Activated naive CD4-positive, alpha-beta T cell treated with anti-CD3 and anti-CD28 coated beads, Interleukin-2, amount 50 U/mL, for 24 hours (primary cell): ENCODE results near the gene BTRC.

Source experiments
- H3K27ac Mint-ChIP-seq: one replicate; pipeline ENCODE4 v1.8.0; 2021; ENCODE audit warnings: mild to moderate bottlenecking, mixed read lengths
- H3K27me3 Mint-ChIP-seq: one replicate; pipeline ENCODE4 v1.8.0; 2021; ENCODE audit warnings: mixed read lengths
- H3K36me3 Mint-ChIP-seq: one replicate; pipeline ENCODE4 v1.8.0; 2021; ENCODE audit warnings: mixed read lengths
- H3K4me1 Mint-ChIP-seq: one replicate; pipeline ENCODE4 v1.8.0; 2021; ENCODE audit warnings: mixed read lengths
- H3K4me3 Mint-ChIP-seq: one replicate; pipeline ENCODE4 v1.8.0; 2021; ENCODE audit warnings: mild to moderate bottlenecking, mixed read lengths
- H3K9me3 Mint-ChIP-seq: one replicate; pipeline ENCODE4 v1.8.0; 2021; ENCODE audit warnings: mixed read lengths

BTRC gene

DNA sequence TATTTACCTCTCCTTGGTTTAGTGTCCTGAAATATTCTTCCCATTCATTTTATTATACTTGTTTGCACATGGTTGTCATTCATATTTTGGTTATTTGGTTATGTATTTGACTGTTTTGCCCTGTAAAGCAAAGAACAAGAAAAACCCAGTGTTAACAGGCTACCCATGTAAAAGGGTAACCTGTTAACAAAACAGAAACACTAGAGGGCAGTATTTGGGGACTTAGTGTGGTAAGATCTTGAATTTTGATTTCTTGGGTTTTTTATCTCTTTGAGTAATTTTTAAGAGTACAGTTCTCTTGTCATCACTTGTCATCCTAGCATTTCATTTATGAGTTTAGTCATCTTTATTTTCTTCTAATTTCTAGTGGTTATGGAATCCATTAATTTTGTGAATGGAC lies 182.8 kb downstream of the BTRC start:
- H3K4me3 Mint-ChIP-seq, result no peak overlapping the region
- no peaks in the 10 kb centered on the region for H3K4me1 Mint-ChIP-seq
- no peaks in the 10 kb centered on the region for H3K27me3 Mint-ChIP-seq
- no peak overlapping the region for H3K27ac Mint-ChIP-seq
- H3K36me3 Mint-ChIP-seq, result peaks cover 10% of the 10 kb centered on the region
- H3K9me3 Mint-ChIP-seq, result no peaks in the 10 kb centered on the region

DNA sequence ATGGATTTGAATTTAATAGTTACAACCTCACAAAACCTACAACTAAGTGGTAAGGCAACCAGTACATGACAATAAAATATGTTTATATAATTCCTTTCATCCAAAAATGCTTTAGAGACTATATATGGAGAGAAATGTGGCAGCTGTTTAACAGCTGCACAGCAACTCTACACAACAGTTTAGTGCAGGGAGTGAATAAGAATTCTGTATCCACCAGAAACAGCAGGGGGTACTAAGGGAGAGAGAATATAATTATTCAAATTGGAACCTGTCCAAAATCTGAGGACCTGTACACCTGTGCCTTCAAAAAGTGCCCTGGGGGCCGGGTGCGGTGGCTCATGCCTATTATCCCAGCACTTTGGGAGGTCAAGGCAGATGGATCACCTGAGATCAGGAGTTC lies 184.5 kb downstream of the BTRC start:
- Mint-ChIP-seq H3K36me3 (peaks cover 12% of the 10 kb centered on the region), H3K4me3 (no peak overlapping the region), H3K27ac (no peak overlapping the region), H3K4me1 (no peaks in the 10 kb centered on the region), H3K27me3 (no peaks in the 10 kb centered on the region), H3K9me3 (no peaks in the 10 kb centered on the region)

DNA sequence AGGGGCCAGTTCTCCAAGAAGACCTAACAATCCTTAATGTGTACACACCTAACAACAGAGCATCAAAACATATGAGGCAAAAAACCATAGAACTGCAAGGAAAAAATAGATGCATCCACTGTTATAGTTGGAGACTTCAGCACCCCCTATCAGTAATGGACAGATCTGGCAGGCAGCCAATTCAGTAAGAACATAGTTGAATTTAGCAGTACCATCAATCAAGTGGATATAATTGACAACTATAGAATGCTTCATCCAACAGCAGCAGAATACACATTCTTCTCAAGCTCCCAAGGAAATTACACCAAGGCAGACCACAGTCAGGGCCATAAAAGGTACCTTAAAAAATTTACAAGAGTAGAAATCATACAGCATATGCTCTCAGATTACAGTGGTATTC lies 191.9 kb downstream of the BTRC start:
- Mint-ChIP-seq H3K27me3 (no peaks in the 10 kb centered on the region), H3K36me3 (peaks cover 5% of the 10 kb centered on the region), H3K9me3 (no peaks in the 10 kb centered on the region), H3K4me1 (no peaks in the 10 kb centered on the region), H3K27ac (no peak overlapping the region), H3K4me3 (no peak overlapping the region)

DNA sequence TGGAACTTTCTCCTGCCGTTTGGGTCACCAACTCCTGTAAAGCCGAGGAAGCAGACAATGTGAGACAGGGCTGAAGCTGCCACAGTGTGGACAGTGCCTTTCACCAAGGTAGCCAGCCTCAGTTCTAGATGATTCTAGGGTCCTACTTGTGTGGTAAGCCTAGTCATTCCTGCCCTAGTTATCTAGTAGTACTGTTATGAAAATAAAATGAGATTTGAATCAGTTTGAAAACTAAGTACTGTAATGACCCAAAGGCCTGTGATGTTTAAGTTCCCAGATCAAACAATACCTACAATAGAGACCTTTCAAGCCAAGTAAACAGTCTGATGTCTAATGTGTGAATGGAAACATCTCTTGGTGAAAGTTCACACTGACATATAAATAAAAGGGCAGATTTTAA lies 197.0 kb downstream of the BTRC start:
- no peaks in the 10 kb centered on the region for H3K27me3 Mint-ChIP-seq
- peaks cover 12% of the 10 kb centered on the region for H3K36me3 Mint-ChIP-seq
- H3K4me3 Mint-ChIP-seq, result no peak overlapping the region
- H3K4me1 Mint-ChIP-seq, result no peaks in the 10 kb centered on the region
- no peak overlapping the region for H3K27ac Mint-ChIP-seq
- no peaks in the 10 kb centered on the region for H3K9me3 Mint-ChIP-seq

DNA sequence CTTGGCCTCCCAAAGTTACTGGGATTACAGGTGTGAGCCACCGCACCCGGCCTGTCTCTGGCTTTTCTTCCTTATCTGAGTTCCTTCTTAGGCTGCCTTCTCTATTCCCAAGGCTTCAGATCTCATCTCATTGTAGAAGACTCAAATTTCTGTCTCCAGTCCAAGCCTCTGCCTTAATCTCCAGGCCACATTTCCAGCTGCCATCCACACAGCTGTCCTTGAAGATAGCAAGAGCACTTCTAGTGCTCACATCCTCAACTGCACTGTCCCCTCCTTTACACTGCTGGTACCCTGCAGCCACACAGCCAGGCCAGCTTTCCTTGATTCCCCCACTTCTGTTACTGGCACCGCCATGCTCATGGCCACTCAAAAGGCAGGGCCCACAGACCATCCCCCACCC lies 198.5 kb downstream of the BTRC start:
- no peak overlapping the region for H3K4me3 Mint-ChIP-seq
- H3K27ac Mint-ChIP-seq, result no peak overlapping the region
- H3K36me3 Mint-ChIP-seq, result peaks cover 12% of the 10 kb centered on the region
- H3K9me3 Mint-ChIP-seq, result no peaks in the 10 kb centered on the region
- H3K4me1 Mint-ChIP-seq, result no peaks in the 10 kb centered on the region
- H3K27me3 Mint-ChIP-seq, result no peaks in the 10 kb centered on the region

DNA sequence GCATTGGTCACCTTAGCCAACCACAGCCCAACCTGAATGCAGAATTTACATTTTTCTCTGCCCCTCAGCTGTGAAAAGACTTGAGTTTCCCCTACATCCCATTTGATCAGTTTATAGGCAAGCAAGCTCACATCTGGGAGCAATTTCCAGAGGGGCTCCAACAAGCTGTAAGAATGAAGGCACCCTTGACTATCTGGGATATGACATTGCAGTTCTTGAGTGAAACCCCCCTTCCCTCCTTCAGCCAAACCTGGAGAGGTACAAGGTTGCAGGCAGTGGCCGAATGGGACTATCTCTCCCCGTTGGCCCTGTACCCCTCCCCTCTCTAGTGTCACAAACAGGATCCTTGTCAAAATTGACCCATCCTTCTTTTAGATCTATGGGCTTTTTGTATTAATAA lies 203.6 kb downstream of the BTRC start:
- H3K4me3 Mint-ChIP-seq, result no peak overlapping the region
- peaks cover 17% of the 10 kb centered on the region for H3K4me1 Mint-ChIP-seq
- no peak overlapping the region for H3K27ac Mint-ChIP-seq
- H3K9me3 Mint-ChIP-seq, result no peaks in the 10 kb centered on the region
- peaks cover 5% of the 10 kb centered on the region for H3K36me3 Mint-ChIP-seq
- H3K27me3 Mint-ChIP-seq, result no peaks in the 10 kb centered on the region

DNA sequence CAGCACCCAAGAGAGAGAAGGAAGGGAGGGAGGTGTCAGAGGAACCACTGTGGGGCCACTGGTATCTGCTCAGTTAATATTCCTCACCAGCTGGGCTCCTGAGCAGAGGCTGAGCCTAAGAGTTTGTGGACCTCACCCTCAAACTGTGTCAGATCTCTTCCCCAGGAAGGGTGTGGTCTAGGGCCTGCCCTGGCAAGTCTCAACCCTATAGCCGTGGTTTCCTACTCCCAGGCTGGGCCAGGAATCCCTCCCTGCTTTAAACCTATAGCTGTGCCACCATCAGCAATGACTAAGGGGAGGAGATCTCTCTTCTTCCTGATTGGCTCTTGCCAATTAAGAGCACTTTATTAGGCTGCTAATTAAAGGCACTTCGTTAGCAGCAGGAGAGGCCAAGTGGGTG lies 204.2 kb downstream of the BTRC start:
- no peak overlapping the region for H3K27ac Mint-ChIP-seq
- H3K36me3 Mint-ChIP-seq, result peaks cover 3% of the 10 kb centered on the region
- H3K4me1 Mint-ChIP-seq, result peaks cover 17% of the 10 kb centered on the region

DNA sequence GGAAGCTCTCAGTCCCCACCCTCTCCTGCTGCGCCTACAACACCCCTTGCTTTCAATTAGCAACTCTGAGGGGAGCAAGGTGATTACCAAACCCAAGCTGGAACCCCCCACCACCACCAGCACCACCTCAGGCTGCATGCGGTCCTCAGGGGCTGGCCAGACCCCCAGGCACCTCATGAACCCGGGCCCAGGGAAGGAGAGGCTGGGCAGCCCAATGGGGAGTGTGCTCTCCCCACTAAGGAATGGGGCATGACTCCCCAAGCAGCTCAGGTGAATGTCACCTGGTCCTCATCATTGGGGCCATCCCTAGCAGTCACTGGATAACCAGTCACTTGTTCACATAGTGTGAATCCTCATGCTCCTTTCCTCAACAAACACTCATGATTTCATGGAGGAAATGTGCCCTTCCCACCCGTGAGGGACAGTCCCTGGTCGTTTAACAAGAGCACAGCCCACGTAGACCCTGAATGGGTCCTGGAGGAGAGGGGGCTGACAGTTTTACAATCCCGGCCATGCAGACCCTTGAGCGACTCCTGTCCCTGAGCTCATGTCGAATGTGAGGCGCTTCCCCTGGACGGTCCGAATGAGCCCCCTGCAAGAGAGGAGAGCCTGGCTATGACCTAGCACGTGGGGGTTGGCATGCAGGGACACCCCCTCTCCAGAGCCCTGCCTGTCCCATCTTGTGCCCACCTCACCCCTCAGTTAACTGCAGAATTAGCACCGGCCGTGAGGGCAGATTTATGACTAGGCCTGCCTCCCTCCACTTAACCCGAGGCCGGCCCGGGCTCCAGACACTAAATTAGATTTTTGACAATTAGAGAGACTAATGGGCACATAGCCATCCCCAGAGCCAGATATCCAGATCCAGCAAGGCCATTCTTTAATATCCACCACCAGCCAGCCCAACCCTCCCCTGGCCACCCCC lies 205.0 kb downstream of the BTRC start:
- H3K4me1 Mint-ChIP-seq, result peaks cover 17% of the 10 kb centered on the region
- no peak overlapping the region for H3K4me3 Mint-ChIP-seq
- H3K36me3 Mint-ChIP-seq, result no peaks in the 10 kb centered on the region
- H3K27ac Mint-ChIP-seq, result no peak overlapping the region
- H3K9me3 Mint-ChIP-seq, result no peaks in the 10 kb centered on the region
- peaks cover 2% of the 10 kb centered on the region for H3K27me3 Mint-ChIP-seq

More for the DNA sequence above, 204.2 kb downstream of the BTRC start:
- no peaks in the 10 kb centered on the region for H3K9me3 Mint-ChIP-seq
- H3K27me3 Mint-ChIP-seq, result no peaks in the 10 kb centered on the region
- no peak overlapping the region for H3K4me3 Mint-ChIP-seq

DNA sequence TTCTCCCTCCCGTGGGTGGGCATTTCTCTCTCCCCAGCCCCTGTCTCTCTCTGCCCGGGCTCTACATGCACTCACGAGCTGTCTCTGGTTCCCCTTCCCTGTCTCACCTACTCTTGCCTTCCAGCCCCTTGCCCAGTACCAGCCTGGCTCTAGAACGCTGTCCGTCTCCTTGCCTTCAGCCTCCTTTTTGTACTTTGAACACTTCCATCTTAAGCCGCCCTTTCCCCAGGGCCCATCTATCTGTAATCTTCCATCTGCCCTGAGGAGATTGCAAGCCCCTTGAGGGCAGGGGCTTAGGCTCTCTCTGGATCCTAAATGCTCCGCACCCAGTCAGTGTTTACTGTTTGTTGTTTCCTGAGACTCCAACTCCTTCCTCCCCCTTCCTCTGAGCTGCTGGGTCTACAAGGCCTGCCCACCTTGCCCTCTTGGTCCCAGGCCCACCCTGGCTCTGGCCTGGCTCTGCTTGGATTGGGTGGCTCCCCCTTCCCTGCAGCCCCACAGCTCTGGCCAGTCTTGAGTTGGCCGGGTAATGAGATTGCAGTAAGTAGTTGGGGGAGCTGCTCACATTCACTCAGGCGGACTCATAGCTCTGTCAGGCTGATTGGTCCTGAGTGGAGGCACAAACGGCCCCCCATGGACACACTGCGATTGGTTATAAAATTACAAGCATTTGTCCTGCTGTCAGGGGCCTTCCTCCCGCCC lies 205.8 kb downstream of the BTRC start:
- Mint-ChIP-seq H3K9me3 (no peaks in the 10 kb centered on the region), H3K27me3 (peaks cover 6% of the 10 kb centered on the region), H3K4me3 (no peak overlapping the region), H3K27ac (no peak overlapping the region), H3K4me1 (peaks cover 17% of the 10 kb centered on the region), H3K36me3 (no peaks in the 10 kb centered on the region)

DNA sequence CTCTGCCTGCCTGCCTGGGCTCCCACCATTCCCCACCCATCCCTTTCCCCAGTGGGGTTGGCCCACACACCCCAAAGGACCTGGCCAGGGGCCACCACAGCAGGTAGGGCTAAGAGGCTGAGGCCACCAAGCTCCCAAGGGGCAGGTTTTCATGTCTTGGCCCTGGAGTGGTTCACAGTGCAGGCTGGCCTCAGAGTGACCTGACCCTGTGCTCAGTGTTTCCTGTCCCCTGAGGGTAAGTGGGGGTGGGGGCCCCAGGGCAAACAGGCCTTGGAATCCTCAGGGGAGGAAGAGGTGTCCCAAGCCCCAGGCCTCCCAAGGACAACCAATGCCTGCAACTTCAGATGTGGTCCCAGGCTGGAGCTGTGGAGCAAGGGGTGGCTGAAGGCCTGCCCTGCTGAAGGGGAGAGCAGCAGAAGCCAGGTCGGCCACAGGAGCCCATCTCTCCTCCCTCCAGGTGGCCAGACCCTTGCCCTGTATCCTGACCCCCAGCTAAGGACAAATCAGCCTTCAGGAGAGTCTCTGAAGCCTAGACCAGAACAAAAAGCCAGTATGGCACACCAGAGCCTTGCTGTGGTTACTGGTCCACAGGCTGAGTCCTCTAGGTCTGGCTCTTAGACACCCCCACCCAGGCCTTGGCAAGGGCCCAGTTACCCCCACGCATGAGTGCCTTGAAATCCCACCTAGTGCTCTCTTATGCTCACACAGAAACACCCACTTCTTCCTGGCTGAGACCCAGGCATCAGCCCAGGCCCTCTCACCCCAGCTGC lies 206.5 kb downstream of the BTRC start:
- Mint-ChIP-seq H3K36me3 (no peaks in the 10 kb centered on the region), H3K27me3 (peaks cover 12% of the 10 kb centered on the region), H3K4me1 (peaks cover 17% of the 10 kb centered on the region), H3K27ac (no peak overlapping the region), H3K9me3 (no peaks in the 10 kb centered on the region), H3K4me3 (no peak overlapping the region)

DNA sequence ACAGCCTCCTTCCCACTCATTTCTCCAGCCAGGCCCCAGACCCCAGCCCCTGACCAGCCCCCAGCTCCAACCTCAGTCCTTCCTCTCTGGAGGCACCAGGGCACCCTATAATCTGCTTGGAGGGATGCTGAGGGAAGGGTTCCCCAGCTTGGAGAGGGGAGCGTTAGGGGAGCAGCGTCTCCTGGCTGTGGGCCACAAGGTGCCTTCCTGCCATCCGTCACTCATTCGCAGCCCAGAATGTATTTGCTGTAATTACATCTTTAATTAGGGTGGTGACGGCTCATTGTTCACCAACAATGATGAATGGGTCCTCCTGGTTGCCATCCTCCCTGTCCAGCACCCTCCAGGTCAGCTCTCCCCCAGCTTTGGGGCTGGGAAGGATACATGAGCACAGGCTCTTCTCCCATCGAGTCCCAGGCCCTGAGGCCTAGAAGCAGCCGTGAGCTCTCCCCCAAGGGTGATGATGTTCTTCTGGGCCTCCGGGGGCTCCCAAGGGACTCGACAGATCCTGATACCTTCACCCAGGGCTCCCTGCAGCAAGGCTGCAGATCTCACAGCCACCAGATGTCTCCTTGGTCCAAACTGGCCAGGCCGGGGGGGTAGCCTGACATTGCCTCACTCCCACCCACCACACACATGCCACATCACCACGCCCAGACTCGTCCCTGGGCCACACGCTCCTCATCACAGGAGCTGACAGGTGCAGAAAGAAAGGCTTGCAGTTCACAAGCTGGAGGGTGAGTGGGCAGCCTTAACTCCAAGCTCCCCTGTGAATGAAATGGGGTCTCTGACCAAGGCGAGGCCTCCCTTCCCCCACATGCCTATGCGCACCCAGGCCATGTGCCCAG lies 207.3 kb downstream of the BTRC start:
- Mint-ChIP-seq H3K4me1 (peaks cover 17% of the 10 kb centered on the region), H3K27me3 (peaks cover 17% of the 10 kb centered on the region)

DNA sequence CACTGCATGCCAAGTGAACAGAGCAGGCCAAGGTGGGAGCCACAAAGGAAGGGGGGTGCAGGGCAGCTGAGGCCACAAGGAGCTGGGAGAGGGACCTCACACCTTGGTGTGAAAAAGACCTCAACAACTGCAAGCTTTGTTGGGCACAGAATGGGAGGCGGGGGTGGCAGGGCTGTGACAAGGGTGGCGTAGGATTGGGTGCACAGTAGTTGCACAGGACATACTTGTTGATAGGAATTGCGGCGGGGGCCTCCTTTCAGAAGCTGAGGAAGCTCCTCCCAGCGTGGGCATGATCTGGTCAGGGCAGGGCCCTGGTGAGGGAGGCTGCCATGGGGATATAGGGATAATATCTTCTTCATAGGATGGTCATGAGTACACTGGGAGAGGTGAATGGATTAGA lies 208.3 kb downstream of the BTRC start:
- Mint-ChIP-seq H3K36me3 (peaks cover under 1% of the 10 kb centered on the region), H3K9me3 (no peaks in the 10 kb centered on the region), H3K27ac (no peak overlapping the region), H3K4me3 (no peak overlapping the region), H3K27me3 (peaks cover 24% of the 10 kb centered on the region), H3K4me1 (peaks cover 23% of the 10 kb centered on the region)

More for the DNA sequence above, 207.3 kb downstream of the BTRC start:
- H3K4me3 Mint-ChIP-seq, result no peak overlapping the region
- H3K9me3 Mint-ChIP-seq, result no peaks in the 10 kb centered on the region
- H3K27ac Mint-ChIP-seq, result no peak overlapping the region
- H3K36me3 Mint-ChIP-seq, result no peaks in the 10 kb centered on the region

DNA sequence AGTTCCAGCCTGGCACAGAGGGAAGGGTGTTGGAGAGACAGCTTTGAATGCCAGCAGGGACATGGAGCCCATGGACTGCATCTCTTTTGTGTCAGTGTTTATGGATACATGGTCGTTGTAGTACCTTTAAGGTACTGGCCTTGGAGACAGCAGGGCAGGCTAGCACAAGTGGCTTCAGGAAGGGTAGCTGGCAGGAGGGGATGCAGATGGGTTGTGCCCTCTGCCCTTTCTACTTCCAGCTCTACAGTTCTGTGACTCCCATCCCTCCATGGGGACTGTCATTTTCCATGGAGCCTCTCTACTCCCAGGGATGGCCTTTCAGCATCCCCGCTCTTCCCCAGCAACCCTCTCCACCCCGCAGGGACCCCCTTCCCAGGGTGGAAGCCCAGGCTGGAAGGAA lies 209.0 kb downstream of the BTRC start:
- peaks cover 2% of the 10 kb centered on the region for H3K36me3 Mint-ChIP-seq
- no peak overlapping the region for H3K27ac Mint-ChIP-seq
- H3K9me3 Mint-ChIP-seq, result no peaks in the 10 kb centered on the region
- H3K4me1 Mint-ChIP-seq, result peaks cover 20% of the 10 kb centered on the region
- peaks cover 30% of the 10 kb centered on the region for H3K27me3 Mint-ChIP-seq
- no peak overlapping the region for H3K4me3 Mint-ChIP-seq

DNA sequence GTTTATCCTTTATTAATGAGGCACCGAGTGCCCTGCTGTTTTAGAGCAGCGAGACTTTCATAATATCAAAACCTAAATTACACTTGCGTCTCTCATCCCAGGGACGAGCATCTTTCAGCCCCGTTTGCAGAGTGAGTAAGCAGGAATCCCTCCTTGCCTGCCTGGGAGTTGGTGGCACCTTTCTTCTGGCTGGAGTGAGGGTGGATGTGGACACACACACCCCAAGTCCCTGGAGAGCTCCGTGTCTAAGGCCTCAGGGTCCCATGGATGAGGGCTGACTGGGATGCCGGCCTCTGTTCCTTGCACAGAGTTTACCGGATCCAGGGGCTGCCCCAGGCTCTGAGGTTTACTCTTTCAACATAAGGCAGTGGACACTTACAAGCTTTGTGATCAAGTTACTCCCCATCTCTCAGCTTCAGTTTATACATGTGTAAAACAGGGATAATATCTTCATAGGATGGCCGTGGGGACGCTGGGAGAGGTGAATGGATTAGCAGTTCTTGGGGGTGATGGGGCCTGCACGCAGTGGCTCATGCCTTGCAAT lies 209.6 kb downstream of the BTRC start:
- peaks cover 14% of the 10 kb centered on the region for H3K4me1 Mint-ChIP-seq
- no peaks in the 10 kb centered on the region for H3K9me3 Mint-ChIP-seq
- H3K27me3 Mint-ChIP-seq, result peaks cover 36% of the 10 kb centered on the region
- no peak overlapping the region for H3K4me3 Mint-ChIP-seq
- no peak overlapping the region for H3K27ac Mint-ChIP-seq
- H3K36me3 Mint-ChIP-seq, result peaks cover 2% of the 10 kb centered on the region
